D721Med (cell line): ENCODE results near the gene ANO1.

Source experiments
- DNase-seq: peaks from one replicate; pipeline ENCODE4 v3.0.0; 2011; ENCODE audit warnings: low spot score; ENCODE audit not compliant: insufficient read length
- FAIRE-seq: peaks from 2 replicates; lab custom pipeline; 2011; peaks lifted over from hg19 to GRCh38; lab: Jason Lieb, UNC
- CTCF ChIP-seq: IDR thresholded peaks from 2 replicates; pipeline ENCODE4 v1.5.1; 2012; ENCODE audit warnings: mild to moderate bottlenecking, control low read depth; ENCODE audit not compliant: insufficient read depth; ENCODE audit errors: missing control alignments

ANO1 gene

DNA sequence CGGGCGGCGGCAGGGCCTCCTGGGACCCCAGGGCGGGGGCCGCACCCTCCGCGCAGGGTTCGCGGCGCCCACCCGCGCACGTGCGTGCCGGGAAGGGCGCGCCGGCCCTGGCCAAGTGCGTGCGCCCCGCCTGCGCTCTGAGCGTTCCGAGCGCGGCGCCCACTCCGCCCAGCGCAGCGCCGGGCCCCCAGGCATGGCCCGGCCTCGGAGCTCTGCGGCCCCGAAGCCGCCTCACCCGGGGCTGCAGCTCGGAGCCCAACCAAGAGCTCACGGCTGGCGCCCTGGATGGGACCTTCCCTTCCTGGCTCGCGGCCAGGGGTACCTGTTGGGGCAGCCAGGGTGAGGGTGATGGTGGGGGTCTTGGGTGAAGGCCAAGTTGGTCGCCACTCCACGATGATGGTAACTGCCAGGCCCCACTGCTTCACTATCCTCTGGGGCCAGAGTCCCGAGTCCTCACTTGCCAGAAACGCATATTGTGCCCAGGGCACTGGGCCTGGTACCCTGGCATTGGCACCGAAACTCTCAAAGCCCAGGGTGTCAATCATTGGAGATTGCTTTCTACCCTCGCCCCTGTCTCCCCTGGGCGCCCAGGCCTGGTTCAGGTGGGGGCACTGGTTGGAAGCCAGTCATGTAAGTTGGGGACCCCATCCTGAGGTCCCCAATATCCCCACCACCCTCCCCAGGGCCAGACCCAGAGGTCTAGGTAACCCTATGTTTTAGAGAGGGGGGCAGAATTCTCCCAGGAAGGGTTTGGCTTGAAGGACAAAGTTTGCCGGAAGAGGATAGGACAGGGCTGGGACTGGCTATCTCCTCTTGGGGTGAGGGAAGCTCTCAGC, 882 bp downstream of the ANO1 start:
- no peak for TF ChIP-seq CTCF
- DNase-seq = no peak
- no peak for FAIRE-seq

DNA sequence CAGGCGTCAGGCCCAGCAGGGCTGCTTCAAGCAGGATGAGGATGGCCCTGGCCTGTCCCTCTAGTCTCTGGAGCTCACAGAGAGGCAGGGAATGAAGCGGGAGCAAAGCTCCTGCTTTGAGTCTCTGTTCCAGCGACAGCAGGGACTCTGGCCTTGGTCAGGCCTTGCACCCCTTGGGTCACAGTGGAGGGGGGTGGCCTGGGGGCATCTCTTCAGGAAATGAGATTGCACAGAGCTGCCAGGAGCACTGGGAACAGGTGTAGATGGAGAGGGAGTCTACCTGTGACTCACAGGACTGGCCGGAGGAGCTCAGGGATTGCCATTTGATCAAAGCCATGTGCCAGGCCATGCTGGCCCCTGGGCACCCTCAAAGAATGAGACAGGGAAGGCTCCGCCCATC, 1.6 kb downstream of the ANO1 start:
- no peak for DNase-seq
- FAIRE-seq = no peak
- TF ChIP-seq CTCF = no peak

GRCh38 chr11:70080763-70081162, 2.6 kb downstream of the ANO1 start:
- FAIRE-seq (no peak), DNase-seq (no peak)
- no peak for TF ChIP-seq CTCF

GRCh38 chr11:70082829-70083228, 4.7 kb downstream of the ANO1 start:
- no peak for TF ChIP-seq CTCF
- no peak for DNase-seq
- no peak for FAIRE-seq

DNA sequence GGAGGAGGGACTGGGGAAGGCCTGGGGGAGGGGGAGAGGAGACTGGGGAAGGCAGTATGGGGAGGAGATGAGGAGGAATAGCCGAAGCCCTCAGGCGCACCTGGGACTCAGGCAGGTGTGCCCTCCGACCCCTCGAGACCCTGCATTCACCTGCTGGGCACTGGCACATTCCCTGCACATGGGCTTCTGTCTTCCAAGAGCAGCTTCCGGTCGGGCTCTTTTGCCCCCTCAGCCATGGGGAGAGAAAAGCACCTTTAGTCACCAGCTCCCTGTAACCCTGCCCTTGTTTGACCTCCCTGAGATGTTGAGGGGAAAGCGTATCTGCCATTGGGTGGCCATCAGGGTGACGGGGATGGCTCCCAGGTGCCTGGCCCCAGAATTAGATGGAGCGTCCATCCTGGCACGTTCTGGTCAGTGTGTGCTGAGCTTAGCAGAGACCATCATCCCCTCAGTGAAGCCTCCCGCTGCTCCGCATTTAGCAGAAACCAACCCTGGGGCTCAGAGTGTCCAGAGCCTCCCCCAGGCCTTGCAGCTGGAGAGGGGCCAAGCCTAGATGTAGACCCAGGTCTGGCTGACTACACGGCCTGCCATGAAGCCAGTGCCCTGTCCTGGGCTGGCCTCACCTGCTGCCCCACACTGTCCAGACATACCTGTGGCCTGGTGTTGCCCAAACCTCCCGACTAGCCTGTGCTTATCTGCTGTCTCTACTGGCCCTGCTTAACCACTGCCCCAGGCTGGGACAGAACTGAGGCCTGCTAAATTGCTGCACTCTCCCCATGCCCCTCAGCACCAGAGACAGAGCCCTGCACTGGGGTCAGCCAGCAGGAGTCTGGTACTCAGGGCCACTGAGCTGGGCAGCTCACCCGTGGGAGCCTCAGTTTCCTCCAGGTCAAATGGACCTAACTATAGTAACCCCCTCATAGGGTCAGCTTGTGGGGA, 6.2 kb downstream of the ANO1 start:
- TF ChIP-seq CTCF = no peak
- DNase-seq = no peak
- no peak for FAIRE-seq

DNA sequence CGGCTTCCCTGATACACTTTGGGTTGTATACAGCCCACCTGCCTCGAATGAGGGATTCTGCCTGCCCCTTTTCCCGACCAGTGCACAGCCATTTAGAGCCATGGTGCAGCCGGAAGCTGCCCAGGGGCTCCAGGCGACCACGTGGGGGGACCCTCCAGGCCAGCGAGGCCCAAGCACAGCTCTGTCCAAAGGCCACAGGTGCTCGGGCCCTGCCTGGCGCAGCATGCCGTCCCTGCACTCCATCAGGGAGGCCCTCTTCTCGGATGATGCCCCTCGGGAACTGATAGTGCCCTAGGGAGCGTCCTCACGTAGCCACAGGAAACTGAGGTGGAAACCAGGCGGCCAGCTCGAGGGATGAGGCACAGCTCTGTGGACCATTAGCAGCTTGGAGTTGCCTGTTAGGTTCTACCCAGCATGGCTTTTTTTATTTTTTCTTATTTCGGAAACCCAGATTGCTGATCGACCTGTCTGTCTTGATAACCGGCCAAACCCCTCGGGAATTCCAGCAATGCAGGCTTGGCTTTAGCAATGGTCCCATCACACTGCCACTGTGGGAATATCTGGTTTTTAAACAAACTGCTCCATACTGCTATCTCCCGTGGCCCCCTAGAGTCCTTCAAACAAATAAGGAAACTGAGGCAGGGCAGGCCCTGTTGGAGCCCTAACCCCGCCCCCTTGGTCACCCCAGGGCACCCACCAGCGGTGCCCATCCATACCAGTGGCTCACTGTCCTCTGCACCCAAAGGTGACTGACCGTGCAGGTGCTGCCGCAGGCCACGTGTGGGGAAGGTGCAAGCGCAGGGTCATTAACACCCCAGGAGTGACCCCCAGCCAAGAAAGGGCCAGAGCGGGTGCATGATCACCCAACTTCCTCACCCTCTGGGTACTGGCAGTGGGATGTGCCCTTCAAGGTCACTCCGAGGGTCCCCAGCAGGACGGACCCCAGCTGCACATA, 8.0 kb downstream of the ANO1 start:
- no peak for TF ChIP-seq CTCF
- FAIRE-seq (no peak), DNase-seq (no peak)
